HG02852 (cell line): ENCODE measurements around the gene HBA1.
"Not testable (repeated sequence)": the region's sequence is repeated elsewhere in the genome, so short reads cannot be mapped to it uniquely, and the experiment has no call there.

Experiments used
- ATAC-seq: cut with Tn5 transposase; IDR thresholded peaks from one replicate; pipeline ENCODE4 v1.9.1; 2021; ENCODE audit warnings: mild to moderate bottlenecking, moderate library complexity; ENCODE audit not compliant: unreplicated experiment

The HBA1 gene

DNA sequence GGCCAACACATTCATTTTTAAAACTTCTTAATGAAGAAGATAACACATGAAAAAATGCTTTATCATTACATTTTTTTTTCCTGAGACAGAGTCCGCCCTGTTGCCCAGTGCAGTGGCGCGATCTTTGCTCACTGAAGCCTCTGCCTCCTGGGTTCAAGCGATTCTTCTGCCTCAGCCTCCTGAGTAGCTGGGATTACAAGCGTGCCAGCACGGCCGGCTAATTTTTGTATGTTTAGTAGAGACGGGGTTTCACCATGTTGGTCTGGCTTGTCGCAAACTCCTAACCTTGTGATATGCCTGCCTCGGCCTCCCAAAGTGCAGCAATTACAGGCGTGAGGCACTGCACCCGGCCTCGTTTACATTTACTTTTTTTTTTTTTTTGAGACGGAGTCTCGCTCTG is 17.0 kb downstream of the HBA1 start:
- no peak for ATAC-seq

DNA sequence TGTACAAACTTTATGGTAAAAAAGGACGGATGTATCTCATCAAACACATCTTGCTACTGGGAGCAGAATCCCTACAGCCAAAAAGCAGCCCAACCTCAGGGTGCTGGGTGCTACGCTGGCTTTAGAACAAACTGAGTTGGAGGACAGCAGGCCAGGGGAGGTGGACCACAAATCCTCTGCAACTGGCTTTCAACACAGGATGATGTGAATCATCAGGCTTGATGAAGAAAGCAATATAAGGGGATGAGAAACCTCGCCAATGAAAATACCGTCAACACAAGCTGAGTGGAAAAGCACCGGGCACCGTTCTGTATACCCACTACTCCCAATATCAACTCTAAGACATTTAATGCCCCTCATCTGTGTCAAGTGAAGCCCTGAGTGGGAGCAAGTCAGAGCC is 18.0 kb downstream of the HBA1 start:
- no peak for ATAC-seq

DNA sequence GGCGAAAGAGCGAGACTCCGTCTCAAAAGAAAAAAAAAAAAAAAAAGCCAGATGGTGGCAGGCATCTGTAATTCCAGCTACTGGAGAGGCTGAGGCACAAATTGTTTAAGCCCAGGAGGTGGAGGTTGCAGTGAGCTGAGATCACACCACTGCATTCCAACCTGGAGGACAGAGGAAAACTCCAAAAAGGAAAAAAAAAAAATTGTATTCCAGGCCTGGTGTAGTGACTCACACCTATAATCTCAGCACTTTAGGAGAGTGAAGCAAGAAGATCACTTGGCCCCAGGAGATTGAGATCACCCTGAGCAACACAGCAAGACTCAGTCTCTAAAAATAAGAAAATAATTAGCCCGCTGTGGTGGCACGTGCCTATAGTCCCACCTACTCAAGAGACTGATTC is 23.9 kb downstream of the HBA1 start:
- ATAC-seq: no peak

DNA sequence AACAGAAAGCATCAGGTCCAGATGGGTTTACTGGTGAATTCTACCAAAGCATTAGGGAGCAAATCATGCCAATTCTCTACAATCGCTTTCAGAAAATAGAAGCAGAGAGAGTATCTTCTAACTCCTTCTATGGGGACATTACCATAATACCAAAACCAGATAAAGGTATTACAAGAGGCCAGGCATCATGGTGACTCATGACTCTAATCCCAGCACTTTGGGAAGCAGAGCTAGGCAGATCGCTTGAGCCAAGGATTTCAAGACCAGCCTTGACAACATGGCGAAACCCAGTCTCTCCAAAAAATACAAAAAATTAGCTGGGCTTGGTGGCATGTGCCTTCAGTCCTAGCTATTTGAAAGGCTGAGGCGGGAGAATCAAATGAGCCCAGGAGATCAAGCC is 26.8 kb downstream of the HBA1 start:
- no peak for ATAC-seq

DNA sequence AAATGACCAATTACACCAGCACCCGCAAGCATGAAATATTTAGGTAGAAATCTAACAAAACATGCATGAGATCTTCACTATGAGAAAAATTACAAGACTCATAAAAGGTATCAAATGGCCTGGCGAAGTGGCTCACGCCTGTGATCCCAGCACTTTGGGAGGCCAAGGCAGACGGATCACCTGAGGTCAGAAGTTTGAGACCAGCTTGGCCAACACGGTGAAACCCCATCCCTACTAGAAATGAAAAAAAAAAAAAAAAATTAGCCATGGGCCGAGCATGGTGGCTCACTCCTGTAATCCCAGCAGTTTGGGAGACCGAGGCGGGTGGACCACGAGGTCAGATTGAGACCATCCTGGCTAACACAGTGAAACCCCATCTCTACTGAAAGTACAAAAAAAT is 27.6 kb downstream of the HBA1 start:
- not testable (repeated sequence) for ATAC-seq

DNA sequence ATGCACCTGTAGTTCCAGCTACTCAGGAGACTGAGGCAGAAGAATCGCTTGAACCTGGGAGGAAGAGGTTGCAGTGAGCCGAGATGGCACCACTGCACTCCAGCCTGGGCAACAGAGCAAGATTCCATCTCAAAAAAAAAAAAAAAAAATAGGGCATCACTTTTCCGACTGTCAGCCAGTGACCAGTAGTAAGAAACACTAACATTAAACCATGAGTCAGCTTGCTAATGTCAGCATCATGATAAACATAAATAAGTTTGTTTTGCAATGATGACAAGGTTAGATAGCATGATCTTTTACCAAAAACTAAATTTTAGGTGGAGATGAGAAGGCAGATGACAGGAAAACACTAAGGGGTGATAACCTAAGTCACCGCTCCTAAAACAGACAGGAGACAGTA is 32.9 kb downstream of the HBA1 start:
- ATAC-seq: not testable (repeated sequence)

DNA sequence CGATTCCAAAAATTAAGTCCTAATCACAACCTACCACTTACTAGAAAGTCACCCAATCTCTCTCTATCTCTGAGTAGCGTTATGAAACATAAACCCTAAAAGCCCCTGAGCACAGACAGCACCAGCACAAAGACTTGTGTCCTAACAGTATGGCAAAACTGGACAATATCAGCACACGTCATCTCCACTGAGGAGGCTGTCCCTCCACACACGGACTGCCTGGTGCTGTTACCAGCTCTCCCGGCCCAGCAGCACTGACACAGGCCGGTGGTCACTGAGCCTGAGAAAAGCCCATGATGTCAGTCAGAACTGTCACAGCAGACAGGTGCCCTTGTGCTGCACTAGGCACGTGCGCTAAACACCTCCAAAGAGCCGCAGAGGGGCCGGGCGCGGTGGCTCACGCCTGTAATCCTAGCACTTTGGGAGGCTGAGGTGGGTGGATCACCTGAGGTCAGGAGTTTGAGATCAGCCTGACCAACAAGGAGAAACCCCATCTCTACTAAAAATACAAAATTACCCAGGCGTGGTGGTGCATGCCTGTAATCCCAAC is 35.2 kb downstream of the HBA1 start:
- not testable (repeated sequence) for ATAC-seq

DNA sequence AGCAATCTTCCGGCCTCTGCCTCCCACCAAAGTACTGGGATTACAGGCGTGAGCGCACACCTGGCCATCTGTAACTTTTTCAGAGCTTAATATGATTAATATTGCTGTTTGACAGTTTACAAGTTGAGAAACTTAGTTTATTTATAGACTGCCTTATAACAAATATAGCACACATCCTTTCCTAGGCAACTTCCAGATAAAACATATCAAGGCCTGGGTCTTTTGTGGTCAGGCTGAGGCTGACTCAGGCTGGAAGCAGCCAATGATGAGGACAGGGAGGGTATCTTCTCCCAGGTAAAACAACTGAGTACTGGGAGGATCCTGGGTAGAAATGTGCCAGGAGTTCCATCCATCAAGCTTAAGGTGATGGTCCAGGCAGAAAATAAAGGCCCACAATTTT is 36.5 kb downstream of the HBA1 start:
- ATAC-seq: no peak

DNA sequence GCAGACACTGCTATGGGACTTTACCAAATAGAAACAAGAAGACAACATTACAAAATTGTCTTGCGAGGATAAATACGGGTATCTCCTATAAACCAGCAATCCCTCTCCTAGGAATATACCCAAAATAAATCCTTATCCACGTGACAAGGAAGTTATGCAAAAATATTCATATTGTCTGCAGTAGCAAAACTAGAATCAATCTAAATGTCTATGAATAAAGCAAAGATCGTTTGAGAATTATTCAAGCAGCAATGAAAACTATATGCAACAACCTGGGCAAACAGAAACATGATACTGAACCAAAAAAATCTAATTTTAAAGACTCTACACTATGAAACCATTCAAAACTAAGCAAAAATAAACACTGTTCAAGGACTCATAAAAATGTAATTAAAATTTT is 43.5 kb downstream of the HBA1 start:
- ATAC-seq: no peak
